Activated B cell treated with CpG ODN at 0.5 μM for 24 hours (primary cell): ENCODE measurements around the gene GSTM4. TPM values are rescaled to one million over a fixed set of nuclear protein-coding genes. Genes with fewer than 3 reads are reported as not detected.
"Not testable (repeated sequence)": the region's sequence is repeated elsewhere in the genome, so short reads cannot be mapped to it uniquely, and the experiment has no call there.

Source experiments
- ATAC-seq: fragments of 200-7000 bp; cut with Tn5 transposase; one replicate; pipeline ENCODE4 v1.10.0; 2021; ENCODE audit warnings: low read depth, mild to moderate bottlenecking, moderate library complexity
- CTCF ChIA-PET: fragments of 350-600 bp; sonication (Branson Sonifier 250); formaldehyde crosslinking; loops from one replicate; lab custom pipeline; 2021; ENCODE audit warnings: antibody characterized with exemption; lab: Charles Lee
- POLR2A ChIA-PET: fragments of 350-600 bp; sonication (Branson Sonifier 250); formaldehyde crosslinking; loops from one replicate; lab custom pipeline; 2021; ENCODE audit warnings: antibody characterized with exemption; lab: Charles Lee
- DNase-seq: peaks from one replicate; pipeline ENCODE4 v3.0.0; 2022
- H3K27ac Mint-ChIP-seq: one replicate; pipeline ENCODE4 v1.8.0; 2020; ENCODE audit warnings: mixed read lengths
- H3K27me3 Mint-ChIP-seq: one replicate; pipeline ENCODE4 v1.8.0; 2021; ENCODE audit warnings: mixed read lengths
- H3K36me3 Mint-ChIP-seq: one replicate; pipeline ENCODE4 v1.8.0; 2021; ENCODE audit warnings: low read depth, mixed read lengths
- H3K4me1 Mint-ChIP-seq: one replicate; pipeline ENCODE4 v1.8.0; 2021; ENCODE audit warnings: mixed read lengths
- H3K4me3 Mint-ChIP-seq: one replicate; pipeline ENCODE4 v1.8.0; 2020; ENCODE audit warnings: mild to moderate bottlenecking, mixed read lengths
- H3K9me3 Mint-ChIP-seq: one replicate; pipeline ENCODE4 v1.8.0; 2020; ENCODE audit warnings: mixed read lengths
- intact Hi-C: fragments of 100-400 bp; cut with micrococcal nuclease; formaldehyde crosslinking; loops from one replicate; pipeline ENCODE4 v1.15.1; 2024
- total RNA-seq: library from RNA; stranded (reverse); gene quantifications from 2 replicates; pipeline ENCODE4 v1.2.3, GENCODE V29; 2022
- TF ChIP-seq, protein P1 (sequence below): fragments of 200-600 bp; IDR thresholded peaks from one replicate; pipeline ENCODE4 v1.8.0; 2022; ENCODE audit warnings: antibody characterized with exemption, mild to moderate bottlenecking

GSTM4 gene
- total RNA-seq, 1 donor from 2014 or later = 13.1 TPM

DNA sequence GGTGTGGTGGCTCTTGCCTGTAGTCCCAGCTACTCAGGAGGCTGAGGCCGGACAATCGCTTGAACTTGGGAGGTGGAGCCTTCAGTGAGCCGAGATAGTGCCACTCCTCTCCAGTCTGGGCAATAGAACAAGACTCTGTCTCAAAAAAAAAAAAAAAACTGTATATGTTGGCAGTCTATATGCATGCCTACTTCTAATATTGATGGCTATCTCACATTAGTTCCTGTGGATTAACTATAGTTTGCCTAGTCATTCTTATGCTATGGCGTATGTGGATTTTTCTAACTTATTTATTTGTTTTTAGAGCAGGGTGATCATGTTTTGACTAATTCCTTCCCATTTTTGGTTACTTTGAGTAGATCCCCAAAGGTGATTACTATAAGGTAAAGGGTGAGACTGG is 41.2 kb downstream of the GSTM4 start:
- Mint-ChIP-seq H3K36me3 (peaks cover 10% of the 10 kb centered on the region), H3K9me3 (no peaks in the 10 kb centered on the region), H3K4me1 (no peaks in the 10 kb centered on the region), H3K27me3 (no peaks in the 10 kb centered on the region), H3K27ac (no peak overlapping the region), H3K4me3 (no peak overlapping the region)
- DNase-seq = no peak
- ChIA-PET CTCF (no interaction called here), POLR2A (no interaction called here)
- no peak for ATAC-seq
- TF ChIP-seq, protein P1, sequence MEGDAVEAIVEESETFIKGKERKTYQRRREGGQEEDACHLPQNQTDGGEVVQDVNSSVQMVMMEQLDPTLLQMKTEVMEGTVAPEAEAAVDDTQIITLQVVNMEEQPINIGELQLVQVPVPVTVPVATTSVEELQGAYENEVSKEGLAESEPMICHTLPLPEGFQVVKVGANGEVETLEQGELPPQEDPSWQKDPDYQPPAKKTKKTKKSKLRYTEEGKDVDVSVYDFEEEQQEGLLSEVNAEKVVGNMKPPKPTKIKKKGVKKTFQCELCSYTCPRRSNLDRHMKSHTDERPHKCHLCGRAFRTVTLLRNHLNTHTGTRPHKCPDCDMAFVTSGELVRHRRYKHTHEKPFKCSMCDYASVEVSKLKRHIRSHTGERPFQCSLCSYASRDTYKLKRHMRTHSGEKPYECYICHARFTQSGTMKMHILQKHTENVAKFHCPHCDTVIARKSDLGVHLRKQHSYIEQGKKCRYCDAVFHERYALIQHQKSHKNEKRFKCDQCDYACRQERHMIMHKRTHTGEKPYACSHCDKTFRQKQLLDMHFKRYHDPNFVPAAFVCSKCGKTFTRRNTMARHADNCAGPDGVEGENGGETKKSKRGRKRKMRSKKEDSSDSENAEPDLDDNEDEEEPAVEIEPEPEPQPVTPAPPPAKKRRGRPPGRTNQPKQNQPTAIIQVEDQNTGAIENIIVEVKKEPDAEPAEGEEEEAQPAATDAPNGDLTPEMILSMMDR = no peak
- intact Hi-C loops = no loop called here

- H3K9me3 Mint-ChIP-seq, ATAC-seq, DNase-seq, H3K4me3 Mint-ChIP-seq, POLR2A ChIA-PET, H3K36me3 Mint-ChIP-seq, H3K27me3 Mint-ChIP-seq, H3K27ac Mint-ChIP-seq, H3K4me1 Mint-ChIP-seq, intact Hi-C loops, CTCF ChIA-PET: not testable (repeated sequence)
Measured at GRCh38 chr1:109697861-109698260, 42.0 kb downstream of the GSTM4 start.

GRCh38 chr1:109702940-109703339 is 47.0 kb downstream of the GSTM4 start:
- H3K36me3 Mint-ChIP-seq, intact Hi-C loops, DNase-seq, H3K27me3 Mint-ChIP-seq, H3K4me1 Mint-ChIP-seq, H3K27ac Mint-ChIP-seq, CTCF ChIA-PET, H3K4me3 Mint-ChIP-seq, ATAC-seq, H3K9me3 Mint-ChIP-seq, POLR2A ChIA-PET: not testable (repeated sequence)

DNA sequence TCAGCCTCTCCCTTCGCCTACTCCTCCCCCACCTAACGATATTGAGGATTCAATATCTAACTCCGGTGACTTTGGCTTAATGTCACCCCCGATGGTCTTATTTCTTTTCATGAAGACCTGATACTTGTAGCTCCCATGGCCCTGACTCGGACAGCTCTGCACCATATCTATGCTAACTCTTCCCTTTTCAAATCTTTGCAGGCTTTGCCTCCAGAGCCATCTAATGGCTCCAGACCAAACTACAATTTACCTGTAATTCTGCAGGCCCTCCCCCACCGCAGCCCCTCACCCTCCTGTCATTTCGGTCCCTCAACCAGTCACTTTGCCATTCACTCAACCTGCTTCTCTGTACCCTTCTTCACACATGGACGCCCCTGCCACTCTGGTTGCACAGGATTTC is 48.3 kb downstream of the GSTM4 start:
- ATAC-seq (no peak), DNase-seq (no peak)
- CTCF ChIA-PET = no interaction called here
- Mint-ChIP-seq H3K27ac (no peak overlapping the region), H3K4me3 (no peak overlapping the region), H3K4me1 (no peaks in the 10 kb centered on the region), H3K27me3 (no peaks in the 10 kb centered on the region), H3K9me3 (peaks cover 15% of the 10 kb centered on the region), H3K36me3 (peaks cover 3% of the 10 kb centered on the region)
- intact Hi-C loops = no loop called here
- POLR2A ChIA-PET = no interaction called here
- TF ChIP-seq, protein P1 = no peak

DNA sequence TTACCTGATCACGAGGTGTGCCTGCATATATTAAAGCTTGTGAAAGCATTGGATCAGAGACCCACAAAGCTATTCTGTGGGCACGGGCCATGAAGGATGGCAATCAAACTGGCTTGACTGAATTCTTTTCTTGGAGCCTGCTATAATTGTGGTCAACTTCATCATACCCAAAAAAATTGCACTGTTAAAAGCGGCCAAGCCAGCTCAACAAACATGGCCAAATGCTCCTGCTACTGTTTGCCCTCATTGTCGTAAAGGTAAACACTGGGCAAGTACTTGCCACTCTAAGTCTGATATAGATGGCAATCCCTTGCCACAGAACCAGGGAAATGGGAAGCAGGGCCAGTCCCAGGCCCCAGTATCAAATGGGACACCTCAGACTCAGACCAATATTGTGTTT is 49.5 kb downstream of the GSTM4 start:
- Mint-ChIP-seq H3K9me3 (peaks cover 18% of the 10 kb centered on the region), H3K36me3 (peaks cover 3% of the 10 kb centered on the region), H3K27me3 (no peaks in the 10 kb centered on the region), H3K27ac (no peak overlapping the region), H3K4me3 (no peak overlapping the region), H3K4me1 (no peaks in the 10 kb centered on the region)
- intact Hi-C loops = no loop called here
- ChIA-PET CTCF (no interaction called here), POLR2A (no interaction called here)
- TF ChIP-seq, protein P1 = no peak
- ATAC-seq (no peak), DNase-seq (no peak)

DNA sequence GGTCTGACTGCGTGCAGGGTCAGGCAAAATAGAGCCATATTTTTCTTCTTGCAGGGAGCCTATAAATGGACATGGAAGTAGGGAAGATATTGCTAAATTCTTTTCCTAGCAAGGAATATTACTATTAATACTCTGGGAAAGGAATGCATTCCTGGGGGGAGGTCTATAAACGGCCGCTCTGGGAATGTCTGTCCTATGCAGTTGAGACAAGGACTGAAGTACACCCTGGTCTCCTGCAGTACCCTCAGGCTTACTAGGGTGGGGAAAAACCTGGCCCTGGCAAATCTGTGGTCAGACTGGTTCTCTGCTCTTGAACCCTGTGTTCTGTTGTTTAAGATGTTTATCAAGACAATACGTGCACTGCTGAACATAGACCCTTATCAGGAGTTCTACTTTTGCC is 53.0 kb downstream of the GSTM4 start:
- H3K4me1 Mint-ChIP-seq, POLR2A ChIA-PET, H3K27ac Mint-ChIP-seq, H3K27me3 Mint-ChIP-seq, ATAC-seq, H3K36me3 Mint-ChIP-seq, CTCF ChIA-PET, intact Hi-C loops, H3K4me3 Mint-ChIP-seq, DNase-seq: not testable (repeated sequence)
- H3K9me3 Mint-ChIP-seq = peaks cover 18% of the 10 kb centered on the region

- Mint-ChIP-seq H3K9me3 (peaks cover 14% of the 10 kb centered on the region), H3K27me3 (peaks cover 12% of the 10 kb centered on the region)
- DNase-seq, H3K4me1 Mint-ChIP-seq, POLR2A ChIA-PET, ATAC-seq, CTCF ChIA-PET, H3K36me3 Mint-ChIP-seq, intact Hi-C loops, H3K4me3 Mint-ChIP-seq, H3K27ac Mint-ChIP-seq: not testable (repeated sequence)
Measured at GRCh38 chr1:109709822-109710221, 53.9 kb downstream of the GSTM4 start.

Other genes starting within 250 kb of the GSTM4 start
- 105 and 125 TPM in 2 replicates for gene PSMA5, start 229.7 kb upstream of the GSTM4 start, total RNA-seq
- gene SYPL2, start 189.6 kb upstream of the GSTM4 start, total RNA-seq = not detected in 2 replicates
- 7.5 and 9.0 TPM in 2 replicates for gene ATXN7L2, start 172.2 kb upstream of the GSTM4 start, total RNA-seq
- 17.1 and 18.1 TPM in 2 replicates for gene CYB561D1, start 162.0 kb upstream of the GSTM4 start, total RNA-seq
- gene AMIGO1, start 146.4 kb upstream of the GSTM4 start, total RNA-seq = 0.42 and 0.53 TPM in 2 replicates
- 0.15 TPM in 1 of 2 replicates, not detected in the other for gene GPR61, start 116.2 kb upstream of the GSTM4 start, total RNA-seq
- 7.5 and 8.4 TPM in 2 replicates for gene GNAI3, start 107.5 kb upstream of the GSTM4 start, total RNA-seq
- gene GNAT2, start 36.5 kb upstream of the GSTM4 start, total RNA-seq = 0.71 TPM in 1 of 2 replicates, not detected in the other
- 56.8 and 64.9 TPM in 2 replicates for gene AMPD2, start 36.3 kb upstream of the GSTM4 start, total RNA-seq
- 9.2 and 11.0 TPM in 2 replicates for gene GSTM2, start 12.0 kb downstream of the GSTM4 start, total RNA-seq
- gene GSTM1, start 31.7 kb downstream of the GSTM4 start, total RNA-seq = 22.2 and 22.4 TPM in 2 replicates
- 0.04 TPM in 1 of 2 replicates, not detected in the other for gene GSTM5, start 56.2 kb downstream of the GSTM4 start, total RNA-seq
- 0.55 and 0.61 TPM in 2 replicates for gene GSTM3, start 84.9 kb downstream of the GSTM4 start, total RNA-seq
- gene EPS8L3, start 107.8 kb downstream of the GSTM4 start, total RNA-seq = not detected in 2 replicates